Adrenal gland (tissue), 5 donors: Measurements from ENCODE around the gene UGT1A9.

ENCODE experiments used
- POLR2A ChIP-seq, 2 donors: fragments of 450-650 bp; IDR thresholded peaks; one replicate each; pipeline ENCODE4 v1.6.1; 2017; ENCODE audit warnings: antibody characterized with exemption in 2 of 2, mild to moderate bottlenecking in 2 of 2, moderate library complexity in 1 of 2
- TF ChIP-seq, protein P1 (sequence below), 6 experiments: fragments of 450-650 bp in 4 of 6; fragments of 200-600 bp in 2 of 6; sonication (generic) in 1 of 6; IDR thresholded peaks; 1 replicate in 5 of 6; 2 replicates in 1 of 6; pipeline versions ENCODE4 v1.5.1 to v1.8.0; 2016 to 2021; ENCODE audit warnings: antibody characterized with exemption in 6 of 6, mild to moderate bottlenecking in 2 of 6, moderate library complexity in 1 of 6
- donor health status: DM: no; HTN: no; CAD: no.

DNA sequence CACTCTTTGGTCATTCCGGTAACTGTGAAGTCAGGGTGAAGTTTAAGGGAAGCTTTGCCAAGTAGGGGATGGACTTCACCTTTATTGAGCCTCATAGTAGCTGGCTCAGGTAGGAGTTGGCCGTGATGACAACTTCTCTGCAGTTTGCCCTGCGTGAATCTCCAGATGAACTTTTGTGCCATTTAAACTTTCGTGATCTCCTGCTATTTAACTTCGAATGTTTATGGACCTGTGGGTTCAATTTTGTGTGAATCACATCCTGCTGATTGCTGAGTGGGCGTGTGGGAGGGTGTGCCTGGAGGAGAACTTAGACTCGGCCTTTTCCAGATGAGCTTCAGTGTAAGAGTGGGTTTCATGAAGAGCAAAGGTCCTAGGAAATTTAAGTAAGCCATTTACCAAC lies 92.6 kb downstream of the UGT1A9 start:
- TF ChIP-seq, protein P1, sequence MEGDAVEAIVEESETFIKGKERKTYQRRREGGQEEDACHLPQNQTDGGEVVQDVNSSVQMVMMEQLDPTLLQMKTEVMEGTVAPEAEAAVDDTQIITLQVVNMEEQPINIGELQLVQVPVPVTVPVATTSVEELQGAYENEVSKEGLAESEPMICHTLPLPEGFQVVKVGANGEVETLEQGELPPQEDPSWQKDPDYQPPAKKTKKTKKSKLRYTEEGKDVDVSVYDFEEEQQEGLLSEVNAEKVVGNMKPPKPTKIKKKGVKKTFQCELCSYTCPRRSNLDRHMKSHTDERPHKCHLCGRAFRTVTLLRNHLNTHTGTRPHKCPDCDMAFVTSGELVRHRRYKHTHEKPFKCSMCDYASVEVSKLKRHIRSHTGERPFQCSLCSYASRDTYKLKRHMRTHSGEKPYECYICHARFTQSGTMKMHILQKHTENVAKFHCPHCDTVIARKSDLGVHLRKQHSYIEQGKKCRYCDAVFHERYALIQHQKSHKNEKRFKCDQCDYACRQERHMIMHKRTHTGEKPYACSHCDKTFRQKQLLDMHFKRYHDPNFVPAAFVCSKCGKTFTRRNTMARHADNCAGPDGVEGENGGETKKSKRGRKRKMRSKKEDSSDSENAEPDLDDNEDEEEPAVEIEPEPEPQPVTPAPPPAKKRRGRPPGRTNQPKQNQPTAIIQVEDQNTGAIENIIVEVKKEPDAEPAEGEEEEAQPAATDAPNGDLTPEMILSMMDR (IDR thresholded peaks at IDR 0.05), result no peak
- TF ChIP-seq POLR2A (IDR thresholded peaks at IDR 0.05), result no peak
